ENCODE results near the gene NAALADL2.

DNA sequence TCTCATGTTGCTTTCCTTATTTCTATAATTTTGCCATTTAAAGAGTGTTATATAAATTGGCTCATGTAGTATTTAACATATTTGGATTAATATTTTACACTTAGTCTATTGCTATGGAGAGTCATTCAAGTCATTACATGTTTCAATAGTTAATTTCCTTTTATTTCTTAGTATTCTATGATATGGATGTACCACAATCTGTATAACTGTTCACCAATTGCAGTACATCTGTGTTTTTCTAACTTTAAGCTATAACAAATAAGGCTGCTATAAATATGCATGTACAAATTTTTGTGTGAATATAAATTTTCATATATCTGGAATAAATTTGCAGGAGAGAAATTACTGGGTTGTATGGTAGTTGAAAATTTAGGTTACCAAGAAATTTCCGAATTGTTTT is 993.4 kb downstream of the NAALADL2 start:
- TF ChIP-seq EZH2 (IDR thresholded peaks at IDR 0.05) = no peak
- TF ChIP-seq POLR2AphosphoS5 (IDR thresholded peaks at IDR 0.05; ENCODE audit: borderline replicate concordance, low read depth, low read length) = no peak
- no peak for TF ChIP-seq FOXP2 (optimal IDR thresholded peaks at IDR 0.05; ENCODE audit: control extremely low read depth, extremely low read length, insufficient read depth)
